SK-N-SH (cell line): ENCODE data around the gene MAPK10. TPM values are rescaled to one million over a fixed set of nuclear protein-coding genes. Genes with fewer than 3 reads are reported as not detected.

Experiments
- CTCF ChIA-PET: fragments of 300-600, 350-600 bp; formaldehyde crosslinking; extraction: SDS; loops from one replicate; lab custom pipeline; 2021; lab: Yijun Ruan, JAX
- POLR2A ChIA-PET: fragments of 350-600 bp; sonication (Branson Sonifier 250); formaldehyde crosslinking; extraction: SDS; loops from one replicate; lab custom pipeline; 2020; ENCODE audit warnings: antibody characterized with exemption, inconsistent platforms; lab: Yijun Ruan, JAX
- DNase-seq: peaks from one replicate; pipeline ENCODE4 v3.0.0; 2012
- H2AFZ ChIP-seq: fragments of 200-600 bp; sonication (generic); 2 replicates; pipeline ENCODE4 v1.8.1; 2016; ENCODE audit warnings: antibody characterized with exemption, mild to moderate bottlenecking, low read depth
- H3F3A ChIP-seq: fragments of 200-600 bp; sonication (generic); replicated peaks from 2 replicates; pipeline ENCODE3; 2016; ENCODE audit warnings: antibody characterized with exemption, mild to moderate bottlenecking; ENCODE audit not compliant: insufficient read depth
- H3K27ac ChIP-seq, 2 experiments: fragments of 200-500 bp in 1 of 2; fragments of 200-600 bp in 1 of 2; sonication (Bioruptor generic) in 1 of 2; sonication (generic), shearing (Covaris generic) in 1 of 2; 2 replicates each; pipeline versions ENCODE4 v1.5.1 to v1.6.1; 2014 to 2016; ENCODE audit warnings: low read depth in 2 of 2, inconsistent platforms in 1 of 2, low read length in 1 of 2, mild to moderate bottlenecking in 1 of 2, mixed read lengths in 1 of 2
- H3K27me3 ChIP-seq: fragments of 200-600 bp; sonication (generic), shearing (Covaris generic); 2 replicates; pipeline ENCODE4 v1.6.1; 2016; ENCODE audit warnings: mixed run types; ENCODE audit not compliant: insufficient read depth
- H3K36me3 ChIP-seq, 2 experiments: fragments of 200-500 bp in 1 of 2; fragments of 200-600 bp in 1 of 2; sonication (Bioruptor generic) in 1 of 2; sonication (generic) in 1 of 2; replicated peaks in 1 of 2; 2 replicates each; pipeline versions ENCODE3 to v1.5.1; 2014 to 2016; ENCODE audit warnings: low read length in 1 of 2, mild to moderate bottlenecking in 1 of 2; ENCODE audit not compliant: insufficient read depth in 2 of 2, control insufficient read depth in 1 of 2
- H3K4me1 ChIP-seq, 2 experiments: fragments of 200-500 bp in 1 of 2; fragments of 200-600 bp in 1 of 2; sonication (Bioruptor generic) in 1 of 2; sonication (generic), shearing (Covaris generic) in 1 of 2; 2 replicates each; pipeline versions ENCODE4 v1.5.1 to v1.6.1; 2014 to 2016; ENCODE audit warnings: low read depth in 1 of 2, low read length in 1 of 2, mixed run types in 1 of 2; ENCODE audit not compliant: insufficient read depth in 2 of 2, control insufficient read depth in 1 of 2
- H3K4me2 ChIP-seq: fragments of 200-600 bp; sonication (generic), shearing (Covaris generic); 2 replicates; pipeline ENCODE4 v1.6.1; 2017; ENCODE audit warnings: mixed run types
- H3K4me3 ChIP-seq, 2 experiments: fragments of 200-500 bp in 1 of 2; fragments of 200-600 bp in 1 of 2; sonication (Bioruptor generic) in 1 of 2; sonication (generic), shearing (Covaris generic) in 1 of 2; 2 replicates each; pipeline versions ENCODE4 v1.5.1 to v1.8.1; 2014 to 2016; ENCODE audit warnings: low read depth in 2 of 2, inconsistent platforms in 1 of 2, low read length in 1 of 2, mild to moderate bottlenecking in 1 of 2, mixed read lengths in 1 of 2, moderate library complexity in 1 of 2
- H3K79me2 ChIP-seq: fragments of 200-600 bp; sonication (generic); 2 replicates; pipeline ENCODE4 v1.8.1; 2017; ENCODE audit warnings: mild to moderate bottlenecking; ENCODE audit not compliant: insufficient read depth
- H3K9ac ChIP-seq: fragments of 200-600 bp; sonication (generic); 2 replicates; pipeline ENCODE4 v1.6.1; 2017; ENCODE audit warnings: mixed run types
- H3K9me2 ChIP-seq: fragments of 200-600 bp; sonication (generic); 2 replicates; pipeline ENCODE4 v1.6.1; 2017; ENCODE audit warnings: mixed run types
- H3K9me3 ChIP-seq: fragments of 200-600 bp; sonication (generic); 2 replicates; pipeline ENCODE4 v1.6.1; 2017; ENCODE audit warnings: mixed run types, mild to moderate bottlenecking, moderate library complexity
- H4K20me1 ChIP-seq: fragments of 200-600 bp; sonication (generic); 2 replicates; pipeline ENCODE4 v1.6.1; 2017; ENCODE audit warnings: mild to moderate bottlenecking, mixed run types; ENCODE audit not compliant: insufficient read depth
- CHD2 ChIP-seq: fragments of 150-350 bp; IDR thresholded peaks from 2 replicates; pipeline ENCODE4 v1.6.1; 2018; ENCODE audit warnings: low read length; ENCODE audit not compliant: partially characterized antibody
- ELF1 ChIP-seq: IDR thresholded peaks from 2 replicates; pipeline ENCODE4 v1.4.0; 2012
- EP300 ChIP-seq, 2 experiments: IDR thresholded peaks; 2 replicates each; pipeline versions ENCODE4 v1.4.0 to v1.6.1; 2012; ENCODE audit warnings: borderline replicate concordance in 1 of 2, low read depth in 1 of 2, low read length in 1 of 2
- EZH2phosphoT487 ChIP-seq: fragments of 200-600 bp; sonication (generic); IDR thresholded peaks from 2 replicates; pipeline ENCODE4 v1.6.1; 2017; ENCODE audit warnings: low read depth, mixed run types, mild to moderate bottlenecking, antibody characterized with exemption, moderate library complexity, borderline replicate concordance
- FOSL2 ChIP-seq: IDR thresholded peaks from 2 replicates; pipeline ENCODE4 v1.4.0; 2012; ENCODE audit warnings: low read depth, mild to moderate bottlenecking, moderate library complexity, borderline replicate concordance
- FOXJ3 ChIP-seq: sonication (generic); formaldehyde crosslinking; IDR thresholded peaks from 2 replicates; pipeline ENCODE4 v1.5.1; 2020; ENCODE audit warnings: mild to moderate bottlenecking, missing genetic modification reagents
- FOXM1 ChIP-seq: IDR thresholded peaks from 2 replicates; pipeline ENCODE4 v1.4.0; 2012; ENCODE audit warnings: low read depth, mild to moderate bottlenecking
- GABPA ChIP-seq: IDR thresholded peaks from 2 replicates; pipeline ENCODE4 v1.4.0; 2012; ENCODE audit warnings: low read depth, mild to moderate bottlenecking
- RAD21 ChIP-seq: IDR thresholded peaks from 2 replicates; pipeline ENCODE4 v1.6.1; 2012; ENCODE audit warnings: mild to moderate bottlenecking, low read length
- RXRA ChIP-seq: IDR thresholded peaks from 2 replicates; pipeline ENCODE4 v1.4.0; 2012; ENCODE audit warnings: low read depth, mild to moderate bottlenecking, borderline replicate concordance
- TAF1 ChIP-seq: IDR thresholded peaks from 2 replicates; pipeline ENCODE4 v1.6.1; 2012; ENCODE audit warnings: low read depth, mild to moderate bottlenecking, low read length, moderate library complexity, borderline replicate concordance
- TEAD4 ChIP-seq: IDR thresholded peaks from 2 replicates; pipeline ENCODE4 v1.4.0; 2012; ENCODE audit warnings: mild to moderate bottlenecking, borderline replicate concordance; ENCODE audit not compliant: insufficient read depth
- YY1 ChIP-seq: IDR thresholded peaks from 2 replicates; pipeline ENCODE4 v1.4.0; 2012; ENCODE audit warnings: low read depth, mild to moderate bottlenecking
- WGBS: methylation state at CpG from one replicate; pipeline ENCODE4 v1.1.6; 2017; ENCODE audit warnings: low lambda C conversion rate; 5-methylcytosine and 5-hydroxymethylcytosine counted together
- polyA plus RNA-seq, 3 experiments: library from polyadenylated mRNA; depleted of rRNA; stranded (reverse); fragments of >200 nt; gene quantifications; 2 replicates each; pipeline ENCODE4 v1.2.3, GENCODE V29; 2012
- TF ChIP-seq, protein P1 (sequence below): fragments of 150-350 bp; IDR thresholded peaks from 2 replicates; pipeline ENCODE4 v1.6.1; 2017; ENCODE audit warnings: antibody characterized with exemption, low read length, low read depth, borderline replicate concordance
- TF ChIP-seq, protein P2 (sequence below): IDR thresholded peaks from 2 replicates; pipeline ENCODE4; 2012
- TF ChIP-seq, protein P3 (sequence below): IDR thresholded peaks from 2 replicates; pipeline ENCODE4 v1.4.0; 2012; ENCODE audit warnings: low read depth, borderline replicate concordance
- TF ChIP-seq, protein P4 (sequence below): IDR thresholded peaks from 2 replicates; pipeline ENCODE4 v1.4.0; 2012; ENCODE audit warnings: low read depth
- TF ChIP-seq, protein P5 (sequence below): IDR thresholded peaks from 2 replicates; pipeline ENCODE4 v1.4.0; 2012; ENCODE audit warnings: low read depth, borderline replicate concordance
- TF ChIP-seq, protein P6 (sequence below): fragments of 200-600 bp; sonication (generic); IDR thresholded peaks from 2 replicates; pipeline ENCODE4 v1.6.1; 2017; ENCODE audit warnings: antibody characterized with exemption, mild to moderate bottlenecking, moderate library complexity

Gene MAPK10
- polyA plus RNA-seq, 1 of the 3 experiments (the other 2 are of a cell fraction): 8.1 TPM

DNA sequence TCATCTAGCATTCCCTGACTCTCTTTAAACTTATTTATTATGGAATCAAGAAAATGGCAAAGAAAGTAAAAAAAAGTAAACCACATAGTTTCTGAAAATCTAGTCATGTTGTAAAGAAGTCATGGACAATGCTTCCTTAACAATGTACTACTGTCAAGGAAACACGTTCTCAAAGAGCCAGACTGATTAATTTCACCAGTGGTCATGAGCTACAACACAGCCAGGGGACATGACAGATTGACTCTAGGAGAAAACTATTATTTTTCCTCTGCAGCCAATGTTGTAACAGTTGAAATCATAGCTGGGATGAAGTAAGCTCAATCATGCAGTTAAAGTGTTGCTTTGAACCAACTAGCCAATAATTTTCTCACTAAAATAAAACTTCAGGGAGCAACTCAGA lies 109.2 kb downstream of the MAPK10 start:
- no peaks in the 10 kb centered on the region for H3K27me3 ChIP-seq
- no peak overlapping the region for H3K27ac ChIP-seq
- H3K9me3 ChIP-seq: no peaks in the 10 kb centered on the region
- TF ChIP-seq, protein P1, sequence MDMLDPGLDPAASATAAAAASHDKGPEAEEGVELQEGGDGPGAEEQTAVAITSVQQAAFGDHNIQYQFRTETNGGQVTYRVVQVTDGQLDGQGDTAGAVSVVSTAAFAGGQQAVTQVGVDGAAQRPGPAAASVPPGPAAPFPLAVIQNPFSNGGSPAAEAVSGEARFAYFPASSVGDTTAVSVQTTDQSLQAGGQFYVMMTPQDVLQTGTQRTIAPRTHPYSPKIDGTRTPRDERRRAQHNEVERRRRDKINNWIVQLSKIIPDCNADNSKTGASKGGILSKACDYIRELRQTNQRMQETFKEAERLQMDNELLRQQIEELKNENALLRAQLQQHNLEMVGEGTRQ: no peak
- no peak for TF ChIP-seq ELF1
- no peak for TF ChIP-seq GABPA
- TF ChIP-seq RAD21: no peak
- TF ChIP-seq FOXM1: no peak
- no peak for TF ChIP-seq EP300 (IDR thresholded peaks at IDR 0.05; ENCODE audit: borderline replicate concordance in 1 of 2, low read depth in 1 of 2, low read length in 1 of 2)
- TF ChIP-seq, all 33 proteins: peak for 0
- H3K79me2 ChIP-seq: no peaks in the 10 kb centered on the region
- no peak overlapping the region for H2AFZ ChIP-seq
- ChIA-PET POLR2A (no interaction called here), CTCF (no interaction called here)
- H3F3A ChIP-seq: peaks cover 4% of the 10 kb centered on the region
- 85% methylated on average over 1 of the region's 1 CpG for WGBS
- H3K4me3 ChIP-seq: no peak overlapping the region
- H4K20me1 ChIP-seq: no peaks in the 10 kb centered on the region
- no peaks in the 10 kb centered on the region for H3K9me2 ChIP-seq
- no peaks in the 10 kb centered on the region for H3K4me1 ChIP-seq
- H3K36me3 ChIP-seq: no peaks in the 10 kb centered on the region
- no peak overlapping the region for H3K4me2 ChIP-seq
- H3K9ac ChIP-seq: no peak overlapping the region
- no peak for DNase-seq

DNA sequence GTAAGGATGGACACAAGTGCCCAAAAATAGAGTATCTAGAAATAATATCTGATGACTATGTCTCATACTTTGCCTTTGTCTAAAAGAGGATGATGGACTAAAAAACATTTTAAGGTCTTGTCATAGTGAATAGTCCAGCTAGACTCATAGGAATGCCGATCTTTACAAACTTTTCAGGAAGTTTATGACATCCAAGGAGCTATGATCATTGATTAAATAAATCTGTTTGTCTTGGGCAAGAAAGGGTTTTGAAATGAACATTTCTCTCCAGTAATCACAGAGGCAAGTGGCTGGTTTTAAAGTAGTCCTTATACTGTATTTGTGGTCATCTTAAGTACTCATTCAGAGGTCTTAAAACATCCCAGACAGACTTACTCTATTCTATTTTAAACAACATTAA lies 109.8 kb downstream of the MAPK10 start:
- Histone ChIP-seq H2AFZ (no peak overlapping the region), H3K9me2 (no peaks in the 10 kb centered on the region), H3K27ac (no peak overlapping the region)
- DNase-seq: no peak
- TF ChIP-seq, protein P2, sequence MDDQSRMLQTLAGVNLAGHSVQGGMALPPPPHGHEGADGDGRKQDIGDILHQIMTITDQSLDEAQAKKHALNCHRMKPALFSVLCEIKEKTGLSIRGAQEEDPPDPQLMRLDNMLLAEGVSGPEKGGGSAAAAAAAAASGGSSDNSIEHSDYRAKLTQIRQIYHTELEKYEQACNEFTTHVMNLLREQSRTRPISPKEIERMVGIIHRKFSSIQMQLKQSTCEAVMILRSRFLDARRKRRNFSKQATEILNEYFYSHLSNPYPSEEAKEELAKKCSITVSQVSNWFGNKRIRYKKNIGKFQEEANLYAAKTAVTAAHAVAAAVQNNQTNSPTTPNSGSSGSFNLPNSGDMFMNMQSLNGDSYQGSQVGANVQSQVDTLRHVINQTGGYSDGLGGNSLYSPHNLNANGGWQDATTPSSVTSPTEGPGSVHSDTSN: no peak
- TF ChIP-seq EZH2phosphoT487 (no peak), RXRA (no peak), FOXJ3 (no peak), FOXM1 (no peak), TAF1 (no peak), YY1 (no peak), FOSL2 (no peak), EP300 (IDR thresholded peaks at IDR 0.05; ENCODE audit: borderline replicate concordance in 1 of 2, low read depth in 1 of 2, low read length in 1 of 2) (no peak), TEAD4 (no peak), CHD2 (no peak)
- TF ChIP-seq, protein P3, sequence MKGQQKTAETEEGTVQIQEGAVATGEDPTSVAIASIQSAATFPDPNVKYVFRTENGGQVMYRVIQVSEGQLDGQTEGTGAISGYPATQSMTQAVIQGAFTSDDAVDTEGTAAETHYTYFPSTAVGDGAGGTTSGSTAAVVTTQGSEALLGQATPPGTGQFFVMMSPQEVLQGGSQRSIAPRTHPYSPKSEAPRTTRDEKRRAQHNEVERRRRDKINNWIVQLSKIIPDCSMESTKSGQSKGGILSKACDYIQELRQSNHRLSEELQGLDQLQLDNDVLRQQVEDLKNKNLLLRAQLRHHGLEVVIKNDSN: no peak
- TF ChIP-seq, protein P4, sequence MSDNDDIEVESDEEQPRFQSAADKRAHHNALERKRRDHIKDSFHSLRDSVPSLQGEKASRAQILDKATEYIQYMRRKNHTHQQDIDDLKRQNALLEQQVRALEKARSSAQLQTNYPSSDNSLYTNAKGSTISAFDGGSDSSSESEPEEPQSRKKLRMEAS: no peak
- TF ChIP-seq, protein P5, sequence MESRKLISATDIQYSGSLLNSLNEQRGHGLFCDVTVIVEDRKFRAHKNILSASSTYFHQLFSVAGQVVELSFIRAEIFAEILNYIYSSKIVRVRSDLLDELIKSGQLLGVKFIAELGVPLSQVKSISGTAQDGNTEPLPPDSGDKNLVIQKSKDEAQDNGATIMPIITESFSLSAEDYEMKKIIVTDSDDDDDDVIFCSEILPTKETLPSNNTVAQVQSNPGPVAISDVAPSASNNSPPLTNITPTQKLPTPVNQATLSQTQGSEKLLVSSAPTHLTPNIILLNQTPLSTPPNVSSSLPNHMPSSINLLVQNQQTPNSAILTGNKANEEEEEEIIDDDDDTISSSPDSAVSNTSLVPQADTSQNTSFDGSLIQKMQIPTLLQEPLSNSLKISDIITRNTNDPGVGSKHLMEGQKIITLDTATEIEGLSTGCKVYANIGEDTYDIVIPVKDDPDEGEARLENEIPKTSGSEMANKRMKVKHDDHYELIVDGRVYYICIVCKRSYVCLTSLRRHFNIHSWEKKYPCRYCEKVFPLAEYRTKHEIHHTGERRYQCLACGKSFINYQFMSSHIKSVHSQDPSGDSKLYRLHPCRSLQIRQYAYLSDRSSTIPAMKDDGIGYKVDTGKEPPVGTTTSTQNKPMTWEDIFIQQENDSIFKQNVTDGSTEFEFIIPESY: no peak
- TF ChIP-seq, protein P6, sequence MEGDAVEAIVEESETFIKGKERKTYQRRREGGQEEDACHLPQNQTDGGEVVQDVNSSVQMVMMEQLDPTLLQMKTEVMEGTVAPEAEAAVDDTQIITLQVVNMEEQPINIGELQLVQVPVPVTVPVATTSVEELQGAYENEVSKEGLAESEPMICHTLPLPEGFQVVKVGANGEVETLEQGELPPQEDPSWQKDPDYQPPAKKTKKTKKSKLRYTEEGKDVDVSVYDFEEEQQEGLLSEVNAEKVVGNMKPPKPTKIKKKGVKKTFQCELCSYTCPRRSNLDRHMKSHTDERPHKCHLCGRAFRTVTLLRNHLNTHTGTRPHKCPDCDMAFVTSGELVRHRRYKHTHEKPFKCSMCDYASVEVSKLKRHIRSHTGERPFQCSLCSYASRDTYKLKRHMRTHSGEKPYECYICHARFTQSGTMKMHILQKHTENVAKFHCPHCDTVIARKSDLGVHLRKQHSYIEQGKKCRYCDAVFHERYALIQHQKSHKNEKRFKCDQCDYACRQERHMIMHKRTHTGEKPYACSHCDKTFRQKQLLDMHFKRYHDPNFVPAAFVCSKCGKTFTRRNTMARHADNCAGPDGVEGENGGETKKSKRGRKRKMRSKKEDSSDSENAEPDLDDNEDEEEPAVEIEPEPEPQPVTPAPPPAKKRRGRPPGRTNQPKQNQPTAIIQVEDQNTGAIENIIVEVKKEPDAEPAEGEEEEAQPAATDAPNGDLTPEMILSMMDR: no peak
- TF ChIP-seq, all 33 proteins: peak for 0
- H3K9me3 ChIP-seq: no peaks in the 10 kb centered on the region
- ChIA-PET CTCF (no interaction called here), POLR2A (no interaction called here)
- peaks cover 4% of the 10 kb centered on the region for H3F3A ChIP-seq
- H3K4me2 ChIP-seq: no peak overlapping the region
- WGBS: 43% methylated on average over 1 of the region's 1 CpG
- no peaks in the 10 kb centered on the region for H3K4me1 ChIP-seq
- no peaks in the 10 kb centered on the region for H3K36me3 ChIP-seq
- no peak overlapping the region for H3K4me3 ChIP-seq
- H4K20me1 ChIP-seq: no peaks in the 10 kb centered on the region
- H3K79me2 ChIP-seq: no peaks in the 10 kb centered on the region
- no peaks in the 10 kb centered on the region for H3K27me3 ChIP-seq
- H3K9ac ChIP-seq: no peak overlapping the region
